Occipital lobe (tissue), 2 donors: ENCODE results near the gene MPC1. TPM values are rescaled to one million over a fixed set of nuclear protein-coding genes. Genes with fewer than 3 reads are reported as not detected.

Source experiments
- DNase-seq: peaks from one replicate; lab custom pipeline; 2025; lab: John Stamatoyannopoulos, UW
- total RNA-seq: library from RNA; depleted of rRNA; stranded (reverse); fragments of >200 nt; gene quantifications from one replicate; pipeline ENCODE4 v1.2.3, GENCODE V29; 2014

MPC1 gene
- total RNA-seq, result 57.7 TPM

DNA sequence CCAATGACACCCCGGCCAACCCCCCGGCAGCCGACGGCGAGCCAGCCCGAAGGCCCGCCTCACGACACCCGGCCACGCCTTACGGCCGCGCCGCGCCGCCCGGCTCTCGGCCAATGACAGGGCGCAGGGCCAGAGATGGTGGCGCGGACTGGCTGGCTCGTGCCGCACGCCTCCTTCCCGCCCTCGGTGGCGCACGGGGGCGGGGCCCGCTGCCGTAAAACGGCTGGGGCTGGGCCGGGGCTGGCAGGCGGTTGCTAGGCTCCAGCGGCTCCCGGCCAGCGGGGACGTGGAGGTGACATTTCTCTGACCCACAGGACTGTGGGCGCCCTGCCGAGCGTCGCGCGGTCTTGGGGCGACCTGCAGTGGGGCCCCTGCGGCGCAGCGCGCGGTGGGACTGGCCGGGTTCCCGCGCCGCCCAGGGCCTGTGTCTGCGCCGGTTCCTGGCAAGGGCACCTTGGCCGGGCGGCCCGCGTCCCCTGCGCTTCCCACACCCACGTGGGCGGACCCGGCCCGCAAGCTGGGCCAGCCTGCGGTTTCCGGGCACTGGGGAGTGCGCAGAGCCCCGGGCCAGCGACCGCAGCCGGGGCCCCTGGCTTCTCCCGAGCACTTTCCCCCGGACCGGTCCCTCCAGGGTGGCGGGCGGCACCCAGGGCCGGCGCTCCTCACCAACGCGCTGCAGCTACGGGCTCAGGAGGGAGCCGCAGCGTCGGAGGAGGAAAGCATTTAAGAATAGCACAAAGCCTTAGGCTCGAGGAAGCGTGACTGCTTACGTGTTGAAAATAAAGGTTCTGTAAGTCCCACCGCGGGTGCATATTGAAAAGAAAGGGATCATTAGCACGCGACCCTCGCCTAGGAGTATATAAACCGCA is at the start of gene MPC1:
Gene MPC1 (minus strand): TSS at position 8 of the 869 bp plus-strand sequence. CDS start 64 bp downstream, outside the sequence.
- DNase-seq, result peak; percentile 95

DNA sequence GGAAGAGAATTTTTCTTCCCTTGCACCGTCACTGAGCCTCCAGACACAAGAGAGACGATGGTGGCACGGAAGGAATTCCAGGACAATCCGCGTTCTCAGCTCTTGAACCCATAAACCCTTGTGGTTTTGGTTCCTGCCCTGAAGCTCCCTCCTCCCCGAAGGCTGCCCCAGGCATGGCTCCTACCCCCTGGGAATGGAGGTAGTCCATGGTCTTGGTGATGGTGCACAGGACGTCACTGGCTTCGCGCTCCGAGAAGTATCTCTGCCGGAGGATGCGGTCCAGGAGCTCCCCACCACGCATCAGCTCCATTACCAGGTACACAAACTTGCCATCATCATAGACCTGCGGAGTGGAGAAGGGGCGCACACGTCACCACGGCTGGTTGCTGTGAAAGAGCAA is 47.5 kb upstream of the MPC1 start:
- DNase-seq, result no peak

DNA sequence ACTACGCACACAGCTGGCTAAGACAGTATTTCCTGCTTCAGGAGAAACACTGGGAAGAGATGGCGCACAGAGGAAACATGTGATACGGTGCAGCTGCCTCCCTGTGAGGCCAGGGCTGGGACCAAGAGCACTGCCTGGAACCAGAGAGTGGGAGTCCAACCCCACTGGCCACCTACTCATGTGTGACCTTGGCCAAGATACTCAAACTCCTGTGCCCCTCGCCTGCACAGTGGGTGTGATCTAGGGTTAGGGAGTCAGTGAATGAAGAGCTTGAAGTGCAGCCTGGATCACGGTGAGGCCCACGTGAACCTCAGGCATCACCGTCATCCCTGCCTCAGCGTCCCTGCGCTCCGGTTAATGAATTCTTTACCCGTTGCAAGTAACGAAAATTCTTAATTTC is 41.7 kb upstream of the MPC1 start:
- DNase-seq, result no peak

DNA sequence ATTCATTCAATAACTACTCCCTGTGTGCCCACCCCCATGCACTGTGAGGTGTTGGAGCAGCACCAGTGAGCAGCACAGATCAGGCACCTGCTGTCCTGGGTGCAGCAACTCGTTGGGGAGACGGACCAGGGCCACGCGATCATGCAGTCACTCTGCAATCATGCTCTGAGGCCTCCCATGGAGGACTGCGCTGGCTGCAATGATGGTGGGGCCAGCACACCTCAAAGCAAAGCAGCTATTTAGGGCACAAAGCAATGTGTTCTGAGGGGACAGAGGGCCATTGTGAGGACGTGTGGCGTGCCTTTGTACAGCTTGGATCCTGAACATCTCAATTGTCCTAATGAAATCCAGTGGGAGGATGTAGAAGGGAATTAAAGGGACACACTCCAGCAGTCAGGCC is 41.0 kb upstream of the MPC1 start:
- DNase-seq, result peak; percentile 29

DNA sequence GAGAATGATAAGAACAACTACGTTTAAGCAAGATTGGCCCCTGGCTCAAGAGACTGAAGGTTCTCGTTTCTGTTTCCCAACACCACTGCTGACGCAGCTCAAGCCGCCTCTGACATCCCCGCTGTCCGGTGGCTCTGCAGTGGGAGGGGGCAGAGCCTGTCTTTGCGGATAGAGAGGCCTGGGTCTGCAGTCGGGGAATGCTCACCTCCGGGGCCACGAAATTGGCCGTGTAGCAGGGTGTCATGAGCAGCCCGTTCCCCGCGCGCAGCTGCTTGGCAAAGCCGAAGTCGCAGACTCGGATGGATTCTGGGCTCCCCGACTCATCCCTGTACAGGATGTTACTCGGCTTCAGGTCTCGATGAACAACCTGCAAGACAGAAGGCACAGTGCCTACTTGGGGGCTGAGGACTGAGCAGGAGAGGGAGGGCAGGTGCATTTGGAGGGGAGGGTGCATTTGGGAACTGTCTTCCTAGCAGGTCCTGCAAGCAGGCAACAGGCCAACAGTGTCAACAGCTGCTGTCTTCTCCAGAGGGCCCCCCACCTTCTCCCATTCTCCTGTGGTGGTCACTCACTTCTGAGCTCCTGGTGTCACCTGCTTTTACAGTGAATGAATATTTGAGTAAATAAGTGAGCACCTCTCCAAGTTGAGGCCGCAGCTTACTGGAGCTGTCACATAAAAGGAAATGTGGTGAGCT is 40.5 kb upstream of the MPC1 start:
- no peak for DNase-seq

DNA sequence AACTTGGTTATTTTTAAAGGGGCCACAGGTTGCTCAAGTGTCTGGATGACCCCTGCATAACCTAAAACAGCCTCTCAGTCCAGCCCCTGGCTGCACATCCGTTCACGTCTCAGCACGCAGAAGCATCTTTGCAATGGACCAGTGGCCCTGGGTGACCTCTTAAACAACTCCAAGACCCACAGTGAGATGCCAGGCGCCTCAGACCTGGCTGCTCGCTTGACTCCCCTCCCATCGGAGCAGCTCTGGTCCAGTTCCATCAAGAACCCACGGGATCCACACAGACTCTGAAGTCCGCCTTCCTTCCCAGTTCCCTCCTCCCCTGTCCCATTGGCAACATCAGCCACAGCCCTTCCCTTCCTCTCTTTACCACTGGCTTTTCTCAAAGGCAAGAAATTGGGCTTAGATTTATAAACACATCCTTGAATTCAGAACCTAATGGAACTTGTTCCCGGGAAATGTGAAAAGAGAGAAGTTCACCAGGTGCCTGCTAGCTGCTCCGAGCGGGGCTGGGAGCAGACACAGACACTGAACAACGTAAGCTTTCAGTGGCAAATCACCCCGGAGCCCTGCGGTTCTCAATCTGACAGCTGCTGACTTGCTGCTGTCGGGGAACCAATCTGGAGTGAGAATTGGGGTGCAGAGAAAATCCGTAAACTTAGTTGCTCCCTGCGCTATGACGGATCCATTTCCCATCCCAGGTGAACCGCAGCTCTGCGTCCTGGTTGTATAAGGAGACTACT is 39.6 kb upstream of the MPC1 start:
- no peak for DNase-seq

DNA sequence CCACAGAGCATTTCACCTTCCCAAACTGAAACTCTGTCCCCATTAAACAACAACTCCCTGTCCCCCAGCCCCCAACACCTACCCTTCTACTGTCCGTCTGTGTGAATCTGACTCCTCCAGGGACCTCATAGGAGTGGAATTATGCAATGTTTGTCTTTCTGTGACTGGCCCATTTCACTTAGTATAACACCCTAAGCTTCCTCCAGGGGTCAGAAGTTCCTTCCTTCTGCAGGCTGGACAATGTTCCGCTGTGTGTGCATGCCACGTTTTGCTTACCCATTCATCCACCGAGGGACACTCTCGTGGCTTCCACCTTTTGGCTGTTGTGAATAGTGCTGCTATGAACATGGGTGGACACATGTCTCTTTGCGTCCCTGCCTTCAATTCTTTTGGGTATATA is 37.6 kb upstream of the MPC1 start:
- DNase-seq, result no peak

DNA sequence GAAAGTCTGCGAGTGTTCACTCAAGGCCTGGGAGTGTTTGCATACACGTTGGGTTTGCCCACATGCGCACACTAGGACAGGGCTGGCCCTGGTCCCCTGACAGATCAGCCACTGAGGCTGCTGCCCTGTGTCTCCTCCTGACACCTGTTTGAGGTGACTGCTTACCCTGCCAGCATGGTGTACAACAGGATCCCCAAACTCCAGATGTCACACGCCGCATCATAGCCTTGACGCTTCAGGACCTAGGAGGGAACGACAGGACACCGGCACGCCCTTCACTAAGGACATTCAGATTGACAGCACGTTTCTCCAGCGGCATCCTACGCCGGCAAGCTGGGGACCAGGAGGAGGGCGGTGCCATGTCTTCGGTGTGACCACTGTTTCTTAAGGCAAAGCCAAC is 37.0 kb upstream of the MPC1 start:
- DNase-seq, result no peak

DNA sequence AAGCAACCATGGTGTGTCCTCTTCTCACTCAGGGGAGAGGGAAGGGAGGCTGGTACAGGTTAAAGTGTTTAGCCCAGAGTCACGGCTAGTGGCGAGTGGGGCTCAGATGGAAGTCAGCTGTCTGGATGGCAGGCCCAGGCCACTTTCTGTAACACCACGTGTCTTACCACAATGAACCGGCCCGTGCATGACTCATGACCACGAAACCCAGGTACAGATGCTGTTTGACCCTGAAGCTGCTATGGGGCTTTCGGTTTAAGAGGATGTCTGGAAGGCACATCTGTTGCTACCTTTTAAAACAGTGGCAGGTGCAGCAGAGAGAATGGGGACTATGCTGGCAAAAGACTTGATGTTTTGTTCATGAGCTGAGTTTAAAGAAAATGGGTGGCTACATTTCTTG is 36.5 kb upstream of the MPC1 start:
- DNase-seq, result no peak

DNA sequence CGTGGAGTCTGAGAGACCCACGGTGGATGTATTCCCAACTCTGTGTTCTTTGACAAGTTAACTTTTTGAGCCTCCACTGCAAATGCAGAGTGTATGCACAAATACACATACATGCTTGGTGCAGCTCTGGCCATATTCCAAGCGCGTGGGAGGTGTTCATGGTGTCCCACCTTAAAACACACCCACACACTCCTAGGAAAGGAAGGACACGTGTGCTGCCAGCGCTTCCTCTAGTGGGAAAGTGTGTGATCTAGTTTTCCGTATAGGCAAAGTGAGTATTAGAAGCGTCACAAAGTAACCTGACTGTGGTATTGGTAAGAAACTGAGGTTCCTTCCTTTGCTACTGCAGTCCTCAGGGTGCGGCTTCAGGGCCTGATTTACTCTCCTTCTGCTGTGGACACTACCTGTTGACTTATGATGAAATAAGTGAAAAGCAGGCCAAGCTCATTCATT is 36.0 kb upstream of the MPC1 start:
- DNase-seq, result no peak

DNA sequence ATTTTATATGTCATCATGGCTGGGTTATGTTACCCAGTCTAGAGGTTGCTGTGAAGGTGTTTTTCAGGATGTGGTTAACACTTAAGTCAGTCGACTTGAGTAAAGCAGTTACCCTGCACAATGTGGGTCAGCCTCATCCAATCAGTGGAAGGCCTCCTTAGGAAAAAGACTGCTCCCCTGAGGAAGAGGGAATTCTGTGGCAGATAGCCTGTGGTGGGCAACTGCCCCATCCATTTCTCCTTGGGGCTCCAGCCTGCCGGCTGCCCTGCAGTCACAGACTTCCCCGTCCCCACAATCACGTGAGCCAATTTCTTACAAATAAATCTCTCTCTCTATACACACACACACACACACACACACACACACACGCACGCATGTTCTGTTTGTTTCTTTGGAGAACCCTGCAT is 34.5 kb upstream of the MPC1 start:
- no peak for DNase-seq

DNA sequence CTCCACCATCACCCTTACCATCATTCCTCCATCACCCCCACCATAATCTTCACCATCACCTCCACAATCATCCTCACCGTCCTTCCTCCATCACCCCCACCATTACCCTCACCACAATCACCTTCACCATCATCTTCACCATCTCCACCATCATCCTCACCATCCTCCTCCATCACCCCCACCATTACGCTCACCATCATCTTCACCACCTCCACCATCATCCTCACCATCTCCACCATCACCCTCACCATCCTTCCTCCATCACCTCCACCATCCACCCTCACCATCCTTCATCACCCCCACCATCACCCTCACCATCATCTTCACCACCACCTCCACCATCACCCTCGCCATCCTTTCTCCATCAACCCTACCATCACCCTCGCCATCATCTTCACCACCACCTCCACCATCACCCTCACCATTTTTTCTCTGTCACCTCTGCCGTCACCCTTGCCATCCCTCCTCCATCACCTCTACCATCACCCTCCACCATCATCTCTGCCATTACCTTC is 33.1 kb upstream of the MPC1 start:
- no peak for DNase-seq

DNA sequence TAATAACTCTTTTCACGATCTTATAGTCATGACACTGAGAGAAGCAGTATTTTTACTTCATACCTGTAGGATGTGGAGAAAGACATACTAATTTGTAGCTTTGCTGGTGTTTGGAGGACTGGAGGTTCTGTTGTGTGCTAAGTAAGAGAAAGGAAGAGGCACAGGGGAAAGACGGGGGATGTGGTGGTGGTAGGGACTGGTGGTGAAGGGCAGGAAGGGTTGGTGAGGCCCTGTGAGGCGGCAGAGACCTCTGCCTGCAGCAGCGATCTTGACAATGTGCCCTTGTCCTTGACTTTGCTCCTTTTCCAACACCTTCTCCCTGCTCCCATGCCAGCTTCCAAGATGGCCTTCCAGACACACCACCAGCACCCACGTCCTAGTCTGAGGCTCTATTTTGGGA is 32.6 kb upstream of the MPC1 start:
- DNase-seq, result no peak

DNA sequence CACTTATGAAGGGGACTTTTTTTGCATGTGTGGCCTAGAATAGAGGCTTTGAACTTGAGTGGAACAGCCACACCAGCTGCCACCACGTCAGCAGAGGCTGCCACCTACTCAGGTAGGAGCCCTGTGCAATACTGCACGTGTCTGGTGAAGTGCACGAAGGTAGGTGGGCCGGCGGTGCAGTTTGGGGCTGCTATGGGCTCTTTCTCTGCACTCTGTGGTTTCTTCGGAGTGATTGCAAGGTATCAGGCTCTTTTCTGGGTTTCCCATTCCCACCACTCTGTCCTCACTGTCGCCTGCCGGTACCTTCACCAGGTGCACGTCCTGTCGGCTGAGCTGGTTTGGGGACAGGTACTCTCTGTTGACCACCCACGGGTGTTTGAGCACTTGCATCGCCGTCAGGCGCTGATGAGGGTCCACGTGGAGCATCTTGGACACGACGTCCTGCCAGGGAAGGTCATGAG is 30.8 kb upstream of the MPC1 start:
- no peak for DNase-seq

DNA sequence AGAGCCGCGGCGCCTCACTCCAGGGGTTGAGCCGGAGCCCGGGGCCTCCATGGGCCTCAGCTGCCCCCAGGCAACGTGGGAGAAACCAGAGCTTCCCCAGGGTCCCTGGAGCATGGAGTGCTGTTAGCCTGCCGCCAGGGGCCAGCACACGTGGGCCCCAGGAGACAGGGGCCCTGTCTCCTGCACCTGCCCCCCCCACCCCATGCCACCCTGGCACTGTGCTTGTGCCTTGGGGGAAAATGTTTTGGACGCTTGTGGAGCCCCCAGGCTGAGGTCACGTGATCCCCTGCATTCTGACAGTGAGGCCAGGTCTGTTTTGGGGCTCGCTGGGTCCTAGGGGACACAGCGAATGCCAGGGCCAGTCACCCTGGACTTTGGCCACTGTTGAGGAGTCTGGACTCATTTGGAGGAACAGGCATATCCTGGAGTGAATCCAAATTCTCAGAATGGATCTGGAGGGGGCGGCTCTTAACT is 30.2 kb upstream of the MPC1 start:
- no peak for DNase-seq

DNA sequence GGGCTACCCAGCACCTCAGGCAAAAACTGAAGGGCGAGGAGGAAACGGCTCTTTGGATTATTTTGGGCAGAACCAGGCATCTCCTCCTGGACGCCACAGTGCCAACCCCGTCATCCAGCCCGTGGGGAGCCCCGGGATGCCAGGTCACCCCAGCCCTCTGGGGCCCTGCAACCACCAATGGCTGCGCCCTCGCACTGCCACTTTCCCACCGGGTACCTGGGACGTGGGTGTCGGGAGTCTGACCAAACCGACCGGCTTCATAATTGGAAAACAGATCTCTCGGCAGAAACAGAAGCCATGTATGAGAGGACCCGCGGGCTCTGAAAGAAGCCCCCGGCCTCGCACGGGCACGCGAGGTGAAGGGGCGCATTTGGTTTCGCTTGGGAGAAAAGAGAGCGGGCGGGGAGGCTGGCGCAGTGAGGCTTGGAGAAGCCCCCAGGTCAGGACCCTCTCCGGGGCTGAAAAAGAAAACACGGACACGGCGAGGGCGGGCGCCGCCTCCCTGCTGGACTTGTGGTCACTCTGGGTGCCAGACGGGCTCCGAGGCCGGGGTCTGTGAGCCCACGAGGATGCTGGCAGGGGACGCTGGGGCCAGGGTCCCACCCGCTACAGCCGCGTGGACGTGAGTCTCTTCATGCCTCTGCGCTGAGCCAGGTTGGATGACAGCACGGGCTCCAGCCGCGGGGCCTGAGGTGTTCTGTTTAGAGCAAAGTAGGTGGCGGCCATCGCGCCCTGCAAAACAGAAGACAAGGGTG is 29.6 kb upstream of the MPC1 start:
- no peak for DNase-seq

DNA sequence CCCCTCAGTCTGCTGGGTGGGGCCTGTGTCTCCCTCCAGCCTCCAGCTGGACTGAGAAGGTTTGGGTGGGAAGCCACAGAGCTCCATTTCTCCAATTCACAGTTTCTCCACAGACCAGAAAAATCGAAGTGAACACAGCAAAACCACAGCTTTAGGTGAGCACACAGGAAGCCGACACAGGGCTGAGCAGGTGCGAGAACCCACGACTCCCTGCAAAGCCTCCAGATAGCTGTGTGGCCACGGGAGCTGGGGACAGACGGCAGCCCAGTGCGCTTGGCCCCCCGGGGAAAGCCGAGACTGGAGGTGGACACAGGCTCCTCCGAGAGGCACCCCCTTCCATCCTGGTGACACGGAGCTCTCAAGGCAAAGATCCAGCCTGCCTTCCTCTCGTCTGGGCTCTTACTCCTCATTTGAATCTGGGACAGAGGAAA is 29.0 kb upstream of the MPC1 start:
- no peak for DNase-seq

DNA sequence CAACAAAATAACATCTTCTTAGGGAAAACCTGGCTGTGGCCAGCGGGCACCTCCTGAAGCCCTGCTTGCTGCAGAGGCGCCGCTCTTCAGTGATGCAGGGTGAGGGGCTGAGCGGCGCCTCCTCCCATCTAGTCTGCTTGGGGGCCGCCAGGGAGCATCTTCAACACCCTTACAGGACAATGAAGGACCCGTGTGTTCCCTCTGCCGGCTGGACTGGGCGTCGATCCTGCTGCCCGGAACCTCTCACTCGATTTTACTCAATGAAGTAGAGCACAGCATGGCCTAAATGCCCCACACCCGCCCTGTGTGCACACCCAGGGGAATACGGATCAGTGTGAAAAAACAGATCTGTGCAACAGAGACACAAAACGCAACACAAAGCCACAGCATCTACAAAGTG is 28.5 kb upstream of the MPC1 start:
- no peak for DNase-seq

DNA sequence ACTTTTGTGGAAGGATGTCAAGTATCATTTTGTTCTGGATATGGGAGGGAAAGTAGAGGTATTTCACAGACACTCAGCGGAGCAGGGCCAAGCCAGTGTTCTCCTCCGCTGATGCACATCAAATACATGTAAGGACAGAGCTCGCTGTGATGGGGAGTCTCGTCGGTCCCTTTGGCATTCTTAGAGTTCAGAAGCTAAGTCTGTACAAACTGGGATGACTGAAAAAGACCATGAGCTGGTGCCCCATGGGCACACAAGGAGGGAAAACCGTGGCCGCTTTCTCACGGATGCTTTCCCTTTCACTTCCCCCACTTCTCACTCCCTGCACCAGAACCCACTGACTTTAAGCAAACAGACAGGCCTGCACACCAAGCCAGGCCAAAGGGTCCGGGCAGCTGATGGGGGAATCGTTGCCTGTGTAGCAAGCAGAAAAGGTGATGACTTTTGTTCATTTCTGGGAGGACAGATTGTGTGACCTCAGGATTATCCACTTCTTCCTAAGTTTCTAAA is 27.7 kb upstream of the MPC1 start:
- no peak for DNase-seq

DNA sequence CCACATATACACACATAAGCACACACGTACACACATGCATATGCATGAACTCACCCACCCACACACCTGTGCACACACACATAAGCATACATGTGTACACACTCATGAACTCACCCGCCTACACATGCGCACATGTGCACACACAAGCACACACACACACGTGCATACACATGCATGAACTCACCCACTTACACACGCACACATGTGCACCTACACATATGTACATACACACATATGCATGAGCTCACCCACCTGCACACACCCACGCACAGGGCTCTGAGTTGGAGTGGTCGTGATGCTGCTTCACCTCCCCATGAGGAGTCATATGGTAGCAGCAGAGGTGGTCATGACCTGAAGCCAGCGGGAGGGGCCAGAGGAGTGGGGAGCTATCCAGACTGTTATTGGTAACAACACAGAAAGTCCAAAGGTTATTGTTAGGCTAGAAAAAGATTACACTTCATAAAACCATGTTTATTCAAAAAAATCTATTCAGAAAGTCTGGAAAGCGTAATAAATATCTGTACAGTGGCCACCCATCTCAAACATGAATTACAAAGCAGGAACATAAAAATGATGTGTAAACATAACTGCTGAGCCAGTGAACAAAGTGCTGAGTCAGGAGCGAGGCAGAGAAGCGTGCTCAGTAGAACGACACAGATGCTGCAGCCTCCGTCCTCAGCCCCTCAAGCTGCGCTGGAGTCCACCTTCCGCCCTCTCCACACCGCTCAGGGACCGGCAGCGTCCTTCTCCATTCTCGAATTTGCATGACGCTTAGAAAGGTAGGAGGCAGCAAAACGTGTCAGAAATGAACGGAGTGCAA is 26.4 kb upstream of the MPC1 start:
- no peak for DNase-seq
